ENCODE data around the gene MTCH2. TPM values are rescaled to one million over a fixed set of nuclear protein-coding genes. Genes with fewer than 3 reads are reported as not detected.
"Not testable (repeated sequence)": the region's sequence is repeated elsewhere in the genome, so short reads cannot be mapped to it uniquely, and the experiment has no call there.

Gene MTCH2
- total RNA-seq, 2 experiments from 2014 or later = 11.8 to 12.7 TPM

- Mint-ChIP-seq H3K27ac (no peak overlapping the region), H3K27me3 (no peaks in the 10 kb centered on the region), H3K9me3 (no peaks in the 10 kb centered on the region), H3K4me3 (no peak overlapping the region), H3K4me1 (ENCODE audit: low read depth) (no peaks in the 10 kb centered on the region), H3K36me3 (ENCODE audit: low read depth) (no peaks in the 10 kb centered on the region)
- ATAC-seq (ENCODE audit: poor library complexity) (no peak), DNase-seq (no peak)
- no peak overlapping the region for H3K4me3 ChIP-seq (ENCODE audit: low read length)
- H3K36me3 ChIP-seq (ENCODE audit: insufficient read depth, low read length) = no peaks in the 10 kb centered on the region
- intact Hi-C loops (cut with DNase I, micrococcal nuclease) = no loop called here
- ChIA-PET POLR2A (no interaction called here), CTCF (no interaction called here)
- H3K27me3 ChIP-seq (ENCODE audit: control insufficient read depth in 1 of 2, insufficient read depth in 2 of 2, low read length in 2 of 2) = no peaks in the 10 kb centered on the region
- H3K4me1 ChIP-seq (ENCODE audit: insufficient read depth, low read length) = no peaks in the 10 kb centered on the region
- no peak overlapping the region for H3K27ac ChIP-seq (ENCODE audit: low read depth in 1 of 2, low read length in 2 of 2)
- H3K9me3 ChIP-seq (ENCODE audit: control insufficient read depth in 1 of 2, insufficient read depth in 1 of 2, low read length in 2 of 2) = no peaks in the 10 kb centered on the region
- TF ChIP-seq CTCF (IDR thresholded peaks at IDR 0.05) = no peak
These were observed 26.3 kb upstream of the MTCH2 start for GRCh38 chr11:47668665-47669064.

GRCh38 chr11:47667555-47667954 is 25.2 kb upstream of the MTCH2 start:
- no peaks in the 10 kb centered on the region for H3K9me3 ChIP-seq (ENCODE audit: control insufficient read depth in 1 of 2, insufficient read depth in 1 of 2, low read length in 2 of 2)
- H3K36me3 ChIP-seq (ENCODE audit: insufficient read depth, low read length) = no peaks in the 10 kb centered on the region
- no peaks in the 10 kb centered on the region for H3K4me1 Mint-ChIP-seq (ENCODE audit: low read depth)
- no peak overlapping the region for H3K4me3 Mint-ChIP-seq
- no peaks in the 10 kb centered on the region for H3K27me3 ChIP-seq (ENCODE audit: control insufficient read depth in 1 of 2, insufficient read depth in 2 of 2, low read length in 2 of 2)
- CTCF ChIA-PET = no interaction called here
- no peak overlapping the region for H3K27ac Mint-ChIP-seq
- POLR2A ChIA-PET = interaction anchor here (0.7 kb wide), 1 partner anchor 15 kb away, joined by 3 read pairs; no protein-coding TSS in a partner anchor
- intact Hi-C loops (cut with DNase I, micrococcal nuclease) = no loop called here
- H3K36me3 Mint-ChIP-seq (ENCODE audit: low read depth) = no peaks in the 10 kb centered on the region
- H3K27me3 Mint-ChIP-seq = no peaks in the 10 kb centered on the region
- no peaks in the 10 kb centered on the region for H3K4me1 ChIP-seq (ENCODE audit: insufficient read depth, low read length)
- no peak for DNase-seq
- H3K27ac ChIP-seq (ENCODE audit: low read depth in 1 of 2, low read length in 2 of 2) = no peak overlapping the region
- no peak for ATAC-seq (ENCODE audit: poor library complexity)
- no peaks in the 10 kb centered on the region for H3K9me3 Mint-ChIP-seq
- no peak for TF ChIP-seq CTCF (IDR thresholded peaks at IDR 0.05)
- no peak overlapping the region for H3K4me3 ChIP-seq (ENCODE audit: low read length)

- H3K27ac Mint-ChIP-seq = no peak overlapping the region
- Histone ChIP-seq H3K4me1 (ENCODE audit: insufficient read depth, low read length) (no peaks in the 10 kb centered on the region), H3K27ac (ENCODE audit: low read depth in 1 of 2, low read length in 2 of 2) (no peak overlapping the region), H3K4me3 (ENCODE audit: low read length) (no peak overlapping the region), H3K36me3 (ENCODE audit: insufficient read depth, low read length) (no peaks in the 10 kb centered on the region), H3K9me3 (ENCODE audit: control insufficient read depth in 1 of 2, insufficient read depth in 1 of 2, low read length in 2 of 2) (no peaks in the 10 kb centered on the region), H3K27me3 (ENCODE audit: control insufficient read depth in 1 of 2, insufficient read depth in 2 of 2, low read length in 2 of 2) (no peaks in the 10 kb centered on the region)
- ATAC-seq (ENCODE audit: poor library complexity) (no peak), DNase-seq (no peak)
- H3K36me3 Mint-ChIP-seq (ENCODE audit: low read depth) = no peaks in the 10 kb centered on the region
- H3K27me3 Mint-ChIP-seq = no peaks in the 10 kb centered on the region
- H3K9me3 Mint-ChIP-seq = no peaks in the 10 kb centered on the region
- no peaks in the 10 kb centered on the region for H3K4me1 Mint-ChIP-seq (ENCODE audit: low read depth)
- no peak for TF ChIP-seq CTCF (IDR thresholded peaks at IDR 0.05)
- intact Hi-C loops (cut with DNase I, micrococcal nuclease) = no loop called here
- H3K4me3 Mint-ChIP-seq = no peak overlapping the region
- POLR2A ChIA-PET = interaction anchor here (0.7 kb wide), 1 partner anchor 14 kb away, joined by 3 read pairs; no protein-coding TSS in a partner anchor
- CTCF ChIA-PET = no interaction called here
These were observed 24.8 kb upstream of the MTCH2 start for GRCh38 chr11:47667135-47667534.

DNA sequence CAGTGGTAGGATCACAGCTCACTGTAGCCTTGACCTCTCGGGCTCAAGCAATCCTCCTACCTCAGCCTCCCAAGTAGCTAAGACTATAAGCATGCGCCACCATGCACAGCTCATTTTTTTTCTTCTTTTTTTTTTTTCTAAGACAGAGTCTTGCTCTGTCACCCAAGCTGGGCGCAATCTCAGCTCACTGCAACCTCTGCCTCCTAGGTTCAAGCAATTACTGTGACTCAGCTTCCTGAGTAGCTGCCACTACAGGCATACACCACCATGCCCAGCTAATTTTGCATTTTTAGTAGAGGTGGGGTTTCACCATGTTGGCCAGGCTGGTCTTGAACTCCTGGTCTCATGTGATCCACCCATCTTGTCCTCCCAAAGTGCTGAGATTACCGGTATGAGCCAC is 22.6 kb upstream of the MTCH2 start:
- H3K36me3 ChIP-seq (ENCODE audit: insufficient read depth, low read length); H3K9me3 ChIP-seq (ENCODE audit: control insufficient read depth in 1 of 2, insufficient read depth in 1 of 2, low read length in 2 of 2); CTCF ChIA-PET; intact Hi-C loops (cut with DNase I, micrococcal nuclease); H3K4me3 ChIP-seq (ENCODE audit: low read length); H3K27ac ChIP-seq (ENCODE audit: low read depth in 1 of 2, low read length in 2 of 2); DNase-seq; H3K4me1 ChIP-seq (ENCODE audit: insufficient read depth, low read length); H3K4me1 Mint-ChIP-seq (ENCODE audit: low read depth); H3K27me3 ChIP-seq (ENCODE audit: control insufficient read depth in 1 of 2, insufficient read depth in 2 of 2, low read length in 2 of 2); H3K27me3 Mint-ChIP-seq; POLR2A ChIA-PET; H3K9me3 Mint-ChIP-seq; H3K36me3 Mint-ChIP-seq (ENCODE audit: low read depth); ATAC-seq (ENCODE audit: poor library complexity); H3K27ac Mint-ChIP-seq; H3K4me3 Mint-ChIP-seq: not testable (repeated sequence)

All from CD4-positive, alpha-beta T cell (primary cell).